Sigmoid colon (tissue), 4 donors: Measurements from ENCODE around the gene TMEM107.

ENCODE experiments used
- POLR2A ChIP-seq, 2 donors: fragments of 450-650 bp; IDR thresholded peaks; one replicate each; pipeline ENCODE4 v1.6.1; 2016; ENCODE audit warnings: antibody characterized with exemption in 2 of 2, mild to moderate bottlenecking in 2 of 2, moderate library complexity in 2 of 2
- POLR2AphosphoS5 ChIP-seq, 4 donors: sonication (generic); formaldehyde crosslinking; IDR thresholded peaks; one replicate each; pipeline ENCODE4 v1.6.1; 2017; ENCODE audit warnings: antibody characterized with exemption in 4 of 4
- TF ChIP-seq, protein P1 (sequence below), 4 experiments: fragments of 450-650 bp in 3 of 4; fragments of 200-600 bp in 1 of 4; IDR thresholded peaks; one replicate each; pipeline ENCODE4 v1.5.1; 2016 to 2019; ENCODE audit warnings: antibody characterized with exemption in 4 of 4, mild to moderate bottlenecking in 3 of 4, moderate library complexity in 2 of 4

- no peak for TF ChIP-seq POLR2A (IDR thresholded peaks at IDR 0.05)
- TF ChIP-seq, protein P1, sequence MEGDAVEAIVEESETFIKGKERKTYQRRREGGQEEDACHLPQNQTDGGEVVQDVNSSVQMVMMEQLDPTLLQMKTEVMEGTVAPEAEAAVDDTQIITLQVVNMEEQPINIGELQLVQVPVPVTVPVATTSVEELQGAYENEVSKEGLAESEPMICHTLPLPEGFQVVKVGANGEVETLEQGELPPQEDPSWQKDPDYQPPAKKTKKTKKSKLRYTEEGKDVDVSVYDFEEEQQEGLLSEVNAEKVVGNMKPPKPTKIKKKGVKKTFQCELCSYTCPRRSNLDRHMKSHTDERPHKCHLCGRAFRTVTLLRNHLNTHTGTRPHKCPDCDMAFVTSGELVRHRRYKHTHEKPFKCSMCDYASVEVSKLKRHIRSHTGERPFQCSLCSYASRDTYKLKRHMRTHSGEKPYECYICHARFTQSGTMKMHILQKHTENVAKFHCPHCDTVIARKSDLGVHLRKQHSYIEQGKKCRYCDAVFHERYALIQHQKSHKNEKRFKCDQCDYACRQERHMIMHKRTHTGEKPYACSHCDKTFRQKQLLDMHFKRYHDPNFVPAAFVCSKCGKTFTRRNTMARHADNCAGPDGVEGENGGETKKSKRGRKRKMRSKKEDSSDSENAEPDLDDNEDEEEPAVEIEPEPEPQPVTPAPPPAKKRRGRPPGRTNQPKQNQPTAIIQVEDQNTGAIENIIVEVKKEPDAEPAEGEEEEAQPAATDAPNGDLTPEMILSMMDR (IDR thresholded peaks at IDR 0.05) = no peak
- TF ChIP-seq POLR2AphosphoS5 (IDR thresholded peaks at IDR 0.05) = peak in 1 of 4 donors; percentile 14
Measured at GRCh38 chr17:8222380-8222629, 46.1 kb upstream of the TMEM107 start.
